OCI-LY7 (cell line): ENCODE measurements around the gene C20orf204. TPM values are rescaled to one million over a fixed set of nuclear protein-coding genes. Genes with fewer than 3 reads are reported as not detected.

ENCODE experiments used
- BruUV-seq: library from RNA; stranded (reverse); fragments of 400-500 nt; replicated peaks from 2 replicates; lab custom pipeline; 2021; lab: Mats Ljungman, UMichigan
- CTCF ChIA-PET: fragments of 300-600 bp; sonication (Branson Sonifier 250); formaldehyde crosslinking; loops from one replicate; lab custom pipeline; 2022; ENCODE audit warnings: antibody characterized with exemption; ENCODE audit not compliant: unreplicated experiment; lab: Charles Lee
- POLR2A ChIA-PET: fragments of 300-600 bp; sonication (Branson Sonifier 250); formaldehyde crosslinking; loops from one replicate; lab custom pipeline; 2022; ENCODE audit warnings: antibody characterized with exemption; lab: Charles Lee
- DNase-seq: peaks from one replicate; pipeline ENCODE4 v3.0.0-alpha.2; 2015; ENCODE audit warnings: low spot score
- H2AFZ ChIP-seq: fragments of 200-600 bp; sonication (generic), shearing (Covaris generic); 2 replicates; pipeline ENCODE4 v1.6.1; 2014; ENCODE audit warnings: mild to moderate bottlenecking, antibody characterized with exemption, low read length, moderate library complexity
- H3K27ac ChIP-seq: fragments of 200-600 bp; sonication (generic); 2 replicates; pipeline ENCODE4 v1.5.1; 2014; ENCODE audit warnings: mixed run types, low read depth, mild to moderate bottlenecking, moderate library complexity, low read length, inconsistent platforms; ENCODE audit not compliant: poor library complexity, severe bottlenecking
- H3K36me3 ChIP-seq: fragments of 200-600 bp; sonication (generic); 2 replicates; pipeline ENCODE4 v1.6.1; 2014; ENCODE audit warnings: mild to moderate bottlenecking, antibody characterized with exemption, low read length, moderate library complexity, mixed read lengths; ENCODE audit not compliant: insufficient read depth
- H3K4me1 ChIP-seq: fragments of 200-600 bp; sonication (generic); 2 replicates; pipeline ENCODE4 v1.5.1; 2014; ENCODE audit warnings: mild to moderate bottlenecking, low read length; ENCODE audit not compliant: insufficient read depth, poor library complexity, severe bottlenecking
- H3K4me2 ChIP-seq: fragments of 200-600 bp; sonication (generic); 2 replicates; pipeline ENCODE4 v1.6.1; 2014; ENCODE audit warnings: mild to moderate bottlenecking, low read length
- H3K4me3 ChIP-seq: fragments of 200-600 bp; sonication (generic); 2 replicates; pipeline ENCODE4 v1.5.1; 2014; ENCODE audit warnings: mild to moderate bottlenecking, low read depth, low read length; ENCODE audit not compliant: poor library complexity, severe bottlenecking
- H3K79me2 ChIP-seq: fragments of 200-600 bp; sonication (generic); 2 replicates; pipeline ENCODE4 v1.6.1; 2016; ENCODE audit warnings: low read depth, mild to moderate bottlenecking, low read length, moderate library complexity, mixed read lengths; ENCODE audit not compliant: insufficient read depth
- H3K9me2 ChIP-seq: fragments of 200-600 bp; sonication (generic); 2 replicates; pipeline ENCODE4 v1.6.1; 2016; ENCODE audit warnings: mild to moderate bottlenecking, low read length, mixed read lengths; ENCODE audit not compliant: insufficient read depth
- H3K9me3 ChIP-seq: fragments of 200-600 bp; sonication (generic); 2 replicates; pipeline ENCODE4 v1.6.1; 2014; ENCODE audit warnings: mild to moderate bottlenecking, mixed run types, low read length, mixed read lengths
- H4K20me1 ChIP-seq: fragments of 200-600 bp; sonication (generic); 2 replicates; pipeline ENCODE4 v1.6.1; 2014; ENCODE audit warnings: mild to moderate bottlenecking, antibody characterized with exemption, low read length, moderate library complexity, mixed read lengths; ENCODE audit not compliant: insufficient read depth
- EZH2phosphoT487 ChIP-seq: fragments of 200-600 bp; sonication (generic); IDR thresholded peaks from 2 replicates; pipeline ENCODE4 v1.6.1; 2018; ENCODE audit warnings: low read depth, borderline replicate concordance, mild to moderate bottlenecking, mixed run types, antibody characterized with exemption, low read length, moderate library complexity, mixed read lengths
- intact Hi-C: fragments of 100-400 bp; cut with micrococcal nuclease; formaldehyde crosslinking; loops from one replicate; pipeline ENCODE4 v1.10.0; 2022; ENCODE audit not compliant: unreplicated experiment
- total RNA-seq, 2 experiments: library from RNA; depleted of rRNA in 1 of 2; stranded (reverse); fragments of >200 nt in 1 of 2; shearing (Covaris generic) in 1 of 2; gene quantifications; 2 replicates each; pipeline ENCODE4 v1.2.3, GENCODE V29; 2014 to 2022
- TF ChIP-seq, protein P1 (sequence below): fragments of 200-600 bp; sonication (generic); conservative IDR thresholded peaks from 2 replicates; pipeline ENCODE4 v1.5.1; 2014; ENCODE audit warnings: mild to moderate bottlenecking, antibody characterized with exemption, low read length, moderate library complexity, mixed read lengths

The C20orf204 gene
- total RNA-seq, 2 experiments from 2014 or later = 3.5 to 6.7 TPM

GRCh38 chr20:64077094-64077493 lies 41.1 kb downstream of the C20orf204 start:
- H3K27ac ChIP-seq = peak overlapping the region; percentile 97
- peak overlapping the region; percentile 94 for H3K4me3 ChIP-seq
- no peaks in the 10 kb centered on the region for H3K9me2 ChIP-seq
- peak overlapping the region; percentile 90 for H3K4me2 ChIP-seq
- peaks cover 13% of the 10 kb centered on the region; the same call in 1 of the 2 replicates for H3K79me2 ChIP-seq
- BruUV-seq = no TSS peak
- intact Hi-C loops = loop anchor here (5.0 kb wide), 2 partner anchors 95 to 450 kb away; partner anchors contain the start of genes GMEB2 and PRPF6
- TF ChIP-seq EZH2phosphoT487 = no peak
- TF ChIP-seq, protein P1, sequence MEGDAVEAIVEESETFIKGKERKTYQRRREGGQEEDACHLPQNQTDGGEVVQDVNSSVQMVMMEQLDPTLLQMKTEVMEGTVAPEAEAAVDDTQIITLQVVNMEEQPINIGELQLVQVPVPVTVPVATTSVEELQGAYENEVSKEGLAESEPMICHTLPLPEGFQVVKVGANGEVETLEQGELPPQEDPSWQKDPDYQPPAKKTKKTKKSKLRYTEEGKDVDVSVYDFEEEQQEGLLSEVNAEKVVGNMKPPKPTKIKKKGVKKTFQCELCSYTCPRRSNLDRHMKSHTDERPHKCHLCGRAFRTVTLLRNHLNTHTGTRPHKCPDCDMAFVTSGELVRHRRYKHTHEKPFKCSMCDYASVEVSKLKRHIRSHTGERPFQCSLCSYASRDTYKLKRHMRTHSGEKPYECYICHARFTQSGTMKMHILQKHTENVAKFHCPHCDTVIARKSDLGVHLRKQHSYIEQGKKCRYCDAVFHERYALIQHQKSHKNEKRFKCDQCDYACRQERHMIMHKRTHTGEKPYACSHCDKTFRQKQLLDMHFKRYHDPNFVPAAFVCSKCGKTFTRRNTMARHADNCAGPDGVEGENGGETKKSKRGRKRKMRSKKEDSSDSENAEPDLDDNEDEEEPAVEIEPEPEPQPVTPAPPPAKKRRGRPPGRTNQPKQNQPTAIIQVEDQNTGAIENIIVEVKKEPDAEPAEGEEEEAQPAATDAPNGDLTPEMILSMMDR = no peak
- H4K20me1 ChIP-seq = no peaks in the 10 kb centered on the region
- peak; percentile 82 for DNase-seq
- H3K9me3 ChIP-seq = no peaks in the 10 kb centered on the region
- ChIA-PET CTCF (no interaction called here), POLR2A (interaction anchor here (1.6 kb wide), 1 partner anchor 11 kb away, joined by 3 read pairs; no protein-coding TSS in a partner anchor)
- H3K36me3 ChIP-seq = peaks cover 39% of the 10 kb centered on the region; the same call in 1 of the 2 replicates
- no peak overlapping the region for H2AFZ ChIP-seq
- H3K4me1 ChIP-seq = peaks cover 37% of the 10 kb centered on the region

DNA sequence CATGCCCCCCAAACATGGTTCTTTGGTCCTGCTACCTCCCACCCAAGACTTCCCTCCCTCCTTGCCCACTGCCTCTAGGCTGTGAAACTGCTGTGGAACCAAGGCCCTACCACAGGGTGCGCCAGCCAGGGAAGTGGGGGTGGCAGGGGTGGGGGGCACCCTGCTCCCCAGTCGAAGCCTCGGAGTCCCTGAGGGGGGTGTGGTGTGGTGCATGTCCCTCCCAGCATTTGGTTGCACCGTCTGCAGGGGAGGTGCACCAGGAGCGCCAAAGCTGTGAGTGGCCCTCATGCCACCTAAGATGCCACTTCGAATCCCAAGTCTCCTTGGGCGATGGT lies 41.5 kb downstream of the C20orf204 start:
- Histone ChIP-seq H3K79me2 (peaks cover 13% of the 10 kb centered on the region; the same call in 1 of the 2 replicates), H3K36me3 (peaks cover 35% of the 10 kb centered on the region; the same call in 1 of the 2 replicates), H3K9me2 (no peaks in the 10 kb centered on the region), H3K4me1 (peaks cover 37% of the 10 kb centered on the region), H3K4me3 (peak overlapping the region; percentile 94), H3K27ac (peak overlapping the region; percentile 97), H4K20me1 (no peaks in the 10 kb centered on the region), H3K4me2 (peak overlapping the region; percentile 90), H3K9me3 (no peaks in the 10 kb centered on the region), H2AFZ (no peak overlapping the region)
- BruUV-seq = no TSS peak
- no peak for DNase-seq
- POLR2A ChIA-PET = interaction anchor here (1.6 kb wide), 1 partner anchor 11 kb away, joined by 3 read pairs; no protein-coding TSS in a partner anchor
- intact Hi-C loops = loop anchor here (5.0 kb wide), 2 partner anchors 95 to 450 kb away; partner anchors contain the start of genes GMEB2 and PRPF6
- no peak for TF ChIP-seq EZH2phosphoT487
- TF ChIP-seq, protein P1 = 0 out of 2 replicates have a peak, but pooled peaks have one; percentile 9
- CTCF ChIA-PET = no interaction called here
